Measurements from ENCODE around the gene CYBA.
"Not testable (repeated sequence)": the region's sequence is repeated elsewhere in the genome, so short reads cannot be mapped to it uniquely, and the experiment has no call there.

CYBA gene

GRCh38 chr16:88672776-88673175, 21.9 kb upstream of the CYBA start:
- no peak overlapping the region for H3K4me3 ChIP-seq (replicated peaks in 1 of 2; ENCODE audit: low read depth in 2 of 2, low read length in 2 of 2)
- DNase-seq (ENCODE audit: low read depth in 2 of 2): no peak
- TF ChIP-seq CTCF (IDR thresholded peaks at IDR 0.05; ENCODE audit: low read depth, low read length): no peak

- TF ChIP-seq CTCF (IDR thresholded peaks at IDR 0.05; ENCODE audit: low read depth, low read length): no peak
- H3K4me3 ChIP-seq (replicated peaks in 1 of 2; ENCODE audit: low read depth in 2 of 2, low read length in 2 of 2): no peak overlapping the region
Measured at GRCh38 chr16:88671806-88672205, 21.0 kb upstream of the CYBA start.

GRCh38 chr16:88669980-88670379, 19.1 kb upstream of the CYBA start:
- no peak overlapping the region for H3K4me3 ChIP-seq (replicated peaks in 1 of 2; ENCODE audit: low read depth in 2 of 2, low read length in 2 of 2)
- no peak for TF ChIP-seq CTCF (IDR thresholded peaks at IDR 0.05; ENCODE audit: low read depth, low read length)
- DNase-seq (ENCODE audit: low read depth in 2 of 2): peak in 1 of 2 donors; percentile 43

More at GRCh38 chr16:88671806-88672205, 21.0 kb upstream of the CYBA start:
- DNase-seq (ENCODE audit: low read depth in 2 of 2): no peak

- not testable (repeated sequence) for DNase-seq (ENCODE audit: low read depth in 2 of 2); H3K4me3 ChIP-seq (replicated peaks in 1 of 2; ENCODE audit: low read depth in 2 of 2, low read length in 2 of 2)
Measured at GRCh38 chr16:88669493-88669892, 18.6 kb upstream of the CYBA start.

- peak in 1 of 2 donors; percentile 32 for DNase-seq (ENCODE audit: low read depth in 2 of 2)
- H3K4me3 ChIP-seq (replicated peaks in 1 of 2; ENCODE audit: low read depth in 2 of 2, low read length in 2 of 2): no peak overlapping the region
- TF ChIP-seq CTCF (IDR thresholded peaks at IDR 0.05; ENCODE audit: low read depth, low read length): peak; percentile 26
Measured at GRCh38 chr16:88667461-88667860, 16.6 kb upstream of the CYBA start.

- TF ChIP-seq CTCF (IDR thresholded peaks at IDR 0.05; ENCODE audit: low read depth, low read length): no peak
- no peak for DNase-seq (ENCODE audit: low read depth in 2 of 2)
- H3K4me3 ChIP-seq (replicated peaks in 1 of 2; ENCODE audit: low read depth in 2 of 2, low read length in 2 of 2): no peak overlapping the region
Measured at GRCh38 chr16:88665570-88665969, 14.7 kb upstream of the CYBA start.

- TF ChIP-seq CTCF (IDR thresholded peaks at IDR 0.05; ENCODE audit: low read depth, low read length): no peak
- no peak for DNase-seq (ENCODE audit: low read depth in 2 of 2)
- no peak overlapping the region for H3K4me3 ChIP-seq (replicated peaks in 1 of 2; ENCODE audit: low read depth in 2 of 2, low read length in 2 of 2)
Measured at GRCh38 chr16:88665148-88665547, 14.3 kb upstream of the CYBA start.

Measured in cardiac fibroblast (primary cell).